IMR-90 (cell line): ENCODE data around the gene CYP2D6. TPM values are rescaled to one million over a fixed set of nuclear protein-coding genes. Genes with fewer than 3 reads are reported as not detected.

Experiments
- ATAC-seq: fragments of 200-7000 bp; cut with Tn5 transposase; 2 replicates; pipeline ENCODE4 v1.9.1; 2020; ENCODE audit warnings: low read depth, mild to moderate bottlenecking, moderate library complexity
- BruUV-seq: library from RNA; stranded (reverse); fragments of 400-500 nt; replicated peaks from 2 replicates; lab custom pipeline; 2021; lab: Mats Ljungman, UMichigan
- CTCF ChIA-PET: fragments of 300-600 bp; formaldehyde crosslinking; extraction: SDS; loops from one replicate; lab custom pipeline; 2021; ENCODE audit warnings: antibody characterized with exemption; lab: Yijun Ruan, JAX
- POLR2A ChIA-PET: fragments of 300-600 bp; sonication (Branson Sonifier 250); formaldehyde crosslinking; loops from one replicate; lab custom pipeline; 2022; ENCODE audit warnings: antibody characterized with exemption; ENCODE audit not compliant: unreplicated experiment; lab: Charles Lee
- DNase-seq: peaks from one replicate; pipeline ENCODE4 v3.0.0; 2013
- H2AFZ ChIP-seq: replicated peaks from 2 replicates; pipeline ENCODE3; 2013; ENCODE audit warnings: low read length, mild to moderate bottlenecking; ENCODE audit not compliant: poor library complexity
- H2AK5ac ChIP-seq: 2 replicates; pipeline ENCODE4 v1.6.1; 2013; ENCODE audit warnings: low read depth, low read length, inconsistent platforms
- H2AK9ac ChIP-seq: replicated peaks from 2 replicates; pipeline ENCODE3; 2013; ENCODE audit warnings: mild to moderate bottlenecking, low read depth, low read length, moderate library complexity; ENCODE audit not compliant: poor library complexity
- H2BK120ac ChIP-seq: 2 replicates; pipeline ENCODE4 v1.6.1; 2013; ENCODE audit warnings: low read depth, low read length, inconsistent platforms
- H2BK15ac ChIP-seq: 3 replicates; pipeline ENCODE4 v1.6.1; 2013; ENCODE audit warnings: low read depth, low read length, inconsistent platforms
- H2BK20ac ChIP-seq: 2 replicates; pipeline ENCODE4 v1.6.1; 2013; ENCODE audit warnings: low read depth, mild to moderate bottlenecking, inconsistent platforms, low read length, moderate library complexity
- H2BK5ac ChIP-seq: 2 replicates; pipeline ENCODE4 v1.6.1; 2013; ENCODE audit warnings: mild to moderate bottlenecking, low read depth, low read length, inconsistent platforms; ENCODE audit not compliant: poor library complexity, severe bottlenecking
- H3K14ac ChIP-seq: replicated peaks from 2 replicates; pipeline ENCODE4 v1.6.1; 2013; ENCODE audit warnings: low read depth, low read length, inconsistent platforms
- H3K18ac ChIP-seq: 2 replicates; pipeline ENCODE4 v1.6.1; 2013; ENCODE audit warnings: low read depth, low read length, control low read depth
- H3K23ac ChIP-seq: 2 replicates; pipeline ENCODE4 v1.6.1; 2013; ENCODE audit warnings: low read depth, low read length, inconsistent platforms
- H3K27ac ChIP-seq: 2 replicates; pipeline ENCODE4 v1.5.1; 2013; ENCODE audit warnings: mild to moderate bottlenecking, control low read depth, low read length; ENCODE audit not compliant: insufficient read depth
- H3K27me3 ChIP-seq: 2 replicates; pipeline ENCODE4 v1.6.1; 2013; ENCODE audit warnings: low read length; ENCODE audit not compliant: control insufficient read depth, insufficient read depth
- H3K36me3 ChIP-seq: 2 replicates; pipeline ENCODE4 v1.6.1; 2013; ENCODE audit warnings: low read length, mixed read lengths; ENCODE audit not compliant: control insufficient read depth, insufficient read depth
- H3K4ac ChIP-seq: 2 replicates; pipeline ENCODE4 v1.6.1; 2013; ENCODE audit warnings: low read depth, low read length, inconsistent platforms
- H3K4me1 ChIP-seq: 2 replicates; pipeline ENCODE4 v1.6.1; 2013; ENCODE audit warnings: low read length, mixed read lengths; ENCODE audit not compliant: control insufficient read depth, insufficient read depth
- H3K4me2 ChIP-seq: 2 replicates; pipeline ENCODE4 v1.6.1; 2013; ENCODE audit warnings: low read depth, mild to moderate bottlenecking, control low read depth, low read length, moderate library complexity
- H3K4me3 ChIP-seq: 2 replicates; pipeline ENCODE4 v1.5.1; 2013; ENCODE audit warnings: low read depth, mild to moderate bottlenecking, control low read depth, low read length, moderate library complexity; ENCODE audit not compliant: insufficient read depth
- H3K56ac ChIP-seq: 2 replicates; pipeline ENCODE4 v1.6.1; 2013; ENCODE audit warnings: low read length, inconsistent platforms; ENCODE audit not compliant: insufficient read depth; ENCODE audit errors: extremely low read depth
- H3K79me1 ChIP-seq, 2 experiments: 2 replicates each; pipeline ENCODE4 v1.6.1; 2013; ENCODE audit warnings: low read length in 2 of 2, inconsistent platforms in 1 of 2, low read depth in 1 of 2
- H3K9ac ChIP-seq: 2 replicates; pipeline ENCODE4 v1.6.1; 2013; ENCODE audit warnings: low read depth, low read length, control low read depth
- H3K9me1 ChIP-seq: 2 replicates; pipeline ENCODE4 v1.6.1; 2013; ENCODE audit warnings: low read length, inconsistent platforms; ENCODE audit not compliant: insufficient read depth
- H3K9me3 ChIP-seq: 2 replicates; pipeline ENCODE4 v1.6.1; 2013; ENCODE audit warnings: low read length; ENCODE audit not compliant: control insufficient read depth, insufficient read depth
- H4K20me1 ChIP-seq: 2 replicates; pipeline ENCODE4 v1.6.1; 2013; ENCODE audit warnings: low read length, inconsistent platforms; ENCODE audit not compliant: insufficient read depth
- H4K5ac ChIP-seq: 2 replicates; pipeline ENCODE4 v1.6.1; 2013; ENCODE audit warnings: mild to moderate bottlenecking, low read depth, low read length, control low read depth
- H4K8ac ChIP-seq, 2 experiments: 2 replicates each; pipeline ENCODE4 v1.6.1; 2013; ENCODE audit warnings: low read depth in 2 of 2, low read length in 2 of 2, control low read depth in 1 of 2, inconsistent platforms in 1 of 2
- H4K91ac ChIP-seq: 2 replicates; pipeline ENCODE4 v1.6.1; 2013; ENCODE audit warnings: low read depth, low read length, inconsistent platforms; ENCODE audit not compliant: insufficient read depth
- BHLHE40 ChIP-seq: fragments of 150-350 bp; IDR thresholded peaks from 2 replicates; pipeline ENCODE4 v1.6.1; 2016; ENCODE audit warnings: mild to moderate bottlenecking, low read depth, low read length
- CEBPB ChIP-seq: IDR thresholded peaks from 2 replicates; pipeline ENCODE4 v1.6.1; 2012; ENCODE audit warnings: low read depth, low read length, improper control_type of control experiment
- CHD1 ChIP-seq: IDR thresholded peaks from 2 replicates; pipeline ENCODE4 v1.6.1; 2012; ENCODE audit warnings: low read depth, low read length, improper control_type of control experiment
- CTCF ChIP-seq: conservative IDR thresholded peaks from 2 replicates; pipeline ENCODE4 v1.5.1; 2012; ENCODE audit warnings: mild to moderate bottlenecking, low read depth, low read length, improper control_type of control experiment
- ELK1 ChIP-seq: fragments of 150-350 bp; IDR thresholded peaks from 2 replicates; pipeline ENCODE4 v1.6.1; 2016; ENCODE audit warnings: low read depth, mild to moderate bottlenecking, low read length, moderate library complexity, borderline replicate concordance
- FOS ChIP-seq: fragments of 150-350 bp; IDR thresholded peaks from 2 replicates; pipeline ENCODE4 v1.6.1; 2016; ENCODE audit warnings: low read depth, low read length
- MAFK ChIP-seq: IDR thresholded peaks from 2 replicates; pipeline ENCODE4 v1.6.1; 2012; ENCODE audit warnings: low read depth, low read length, improper control_type of control experiment
- MAZ ChIP-seq: IDR thresholded peaks from 2 replicates; pipeline ENCODE4 v1.6.1; 2012; ENCODE audit warnings: low read depth, mild to moderate bottlenecking, low read length, improper control_type of control experiment, moderate library complexity, borderline replicate concordance
- MXI1 ChIP-seq: IDR thresholded peaks from 2 replicates; pipeline ENCODE4 v1.6.1; 2012; ENCODE audit warnings: low read depth, mild to moderate bottlenecking, low read length, moderate library complexity, borderline replicate concordance
- NFE2L2 ChIP-seq: fragments of 150-350 bp; IDR thresholded peaks from 2 replicates; pipeline ENCODE4 v1.6.1; 2016; ENCODE audit warnings: low read depth, mild to moderate bottlenecking, low read length
- POLR2A ChIP-seq: IDR thresholded peaks from 2 replicates; pipeline ENCODE4 v1.6.1; 2012; ENCODE audit warnings: mild to moderate bottlenecking, low read depth, low read length
- RAD21 ChIP-seq: IDR thresholded peaks from 2 replicates; pipeline ENCODE4 v1.6.1; 2012; ENCODE audit warnings: low read length, improper control_type of control experiment
- RCOR1 ChIP-seq: IDR thresholded peaks from 2 replicates; pipeline ENCODE4 v1.6.1; 2012; ENCODE audit warnings: mild to moderate bottlenecking, low read length, improper control_type of control experiment; ENCODE audit not compliant: insufficient replicate concordance
- RFX5 ChIP-seq: IDR thresholded peaks from 2 replicates; pipeline ENCODE4 v1.8.0; 2012; ENCODE audit warnings: low read depth, mild to moderate bottlenecking, low read length, moderate library complexity
- SMC3 ChIP-seq: fragments of 150-350 bp; IDR thresholded peaks from 2 replicates; pipeline ENCODE4 v1.6.1; 2016; ENCODE audit warnings: low read depth, mild to moderate bottlenecking, antibody characterized with exemption, low read length, moderate library complexity
- WGBS, 2 experiments: methylation state at CpG; one replicate each; pipeline versions ENCODE4 v1.1.5 to v1.1.7; 2013; ENCODE audit warnings: missing lambda C conversion rate in 2 of 2; ENCODE audit not compliant: insufficient read length in 1 of 2; ENCODE audit errors: extremely low coverage in 2 of 2; 5-methylcytosine and 5-hydroxymethylcytosine counted together
- dilution Hi-C: fragments of 300-500 bp; cut with HindIII; formaldehyde crosslinking; loops from one replicate; pipeline ENCODE4 v1.14.3; 2018; ENCODE audit warnings: low sequenced_read_pairs; ENCODE audit not compliant: unreplicated experiment
- in situ Hi-C: fragments of 300-500 bp; cut with MboI; formaldehyde crosslinking; loops from 3 replicates; pipeline ENCODE4 v1.14.3; 2019; ENCODE audit warnings: low sequenced_read_pairs, inconsistent platforms, mixed read lengths
- intact Hi-C: fragments of 100-400 bp; cut with micrococcal nuclease; formaldehyde crosslinking; loops from 2 replicates; pipeline ENCODE4 v1.10.0; 2022
- polyA plus RNA-seq, 3 experiments: library from polyadenylated mRNA; depleted of rRNA; stranded (reverse); fragments of >200 nt; gene quantifications; 2 replicates each; pipeline ENCODE4 v1.2.3, GENCODE V29; 2012; ENCODE audit warnings: low replicate concordance in 1 of 3
- total RNA-seq: library from RNA; depleted of rRNA; stranded (reverse); fragments of >200 nt; gene quantifications from 2 replicates; pipeline ENCODE4 v1.2.3, GENCODE V29; 2012
- TF ChIP-seq, protein P1 (sequence below): fragments of 150-350 bp; IDR thresholded peaks from 2 replicates; pipeline ENCODE4 v1.6.1; 2017; ENCODE audit warnings: mild to moderate bottlenecking, antibody characterized with exemption, low read length, low read depth

The CYP2D6 gene
- total and polyA plus RNA-seq, 2 of the 4 experiments (the other 2 are of a cell fraction), result under 0.01 to 0.24 TPM

DNA sequence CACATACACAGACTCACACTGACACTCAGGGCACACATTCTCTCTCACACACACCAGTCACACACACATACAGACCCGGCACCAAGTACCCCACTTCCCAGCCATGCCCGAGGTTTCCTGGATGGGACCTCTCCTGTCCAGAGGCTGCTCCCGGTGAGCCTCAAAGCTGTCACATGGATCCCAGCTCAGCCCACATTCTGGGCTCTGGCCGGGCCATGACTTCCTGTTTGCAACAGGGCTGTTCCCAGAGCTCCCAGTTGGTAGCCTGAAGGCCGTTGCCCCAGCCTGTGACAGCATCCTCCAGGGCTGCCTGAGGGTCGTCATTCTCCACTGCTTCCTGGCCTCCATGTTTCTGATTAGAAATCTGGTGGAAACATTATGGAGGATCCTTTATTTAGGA is 14.6 kb upstream of the CYP2D6 start:
- no peak overlapping the region for H4K8ac ChIP-seq
- CTCF ChIA-PET, result no interaction called here
- in situ Hi-C loops, result no loop called here
- H3K23ac ChIP-seq, result no peak overlapping the region
- H3K4ac ChIP-seq, result no peak overlapping the region
- no peak overlapping the region for H4K5ac ChIP-seq
- ATAC-seq, result peak; percentile 24; the same call in 1 of the 2 replicates
- no peak overlapping the region for H3K18ac ChIP-seq
- peaks cover 1% of the 10 kb centered on the region; the same call in 1 of the 2 replicates for H3K36me3 ChIP-seq
- no peak overlapping the region for H2BK20ac ChIP-seq
- H2AK5ac ChIP-seq, result no peak overlapping the region
- no peak for DNase-seq
- H3K79me1 ChIP-seq, result no peaks in the 10 kb centered on the region
- H3K9me3 ChIP-seq, result no peaks in the 10 kb centered on the region
- TF ChIP-seq MAZ (no peak), MAFK (no peak), FOS (no peak), RFX5 (no peak), BHLHE40 (no peak), RAD21 (no peak), RCOR1 (no peak), CEBPB (no peak), NFE2L2 (no peak), ELK1 (no peak), CHD1 (no peak), MXI1 (no peak), CTCF (no peak), SMC3 (no peak), POLR2A (no peak)
- TF ChIP-seq, protein P1, sequence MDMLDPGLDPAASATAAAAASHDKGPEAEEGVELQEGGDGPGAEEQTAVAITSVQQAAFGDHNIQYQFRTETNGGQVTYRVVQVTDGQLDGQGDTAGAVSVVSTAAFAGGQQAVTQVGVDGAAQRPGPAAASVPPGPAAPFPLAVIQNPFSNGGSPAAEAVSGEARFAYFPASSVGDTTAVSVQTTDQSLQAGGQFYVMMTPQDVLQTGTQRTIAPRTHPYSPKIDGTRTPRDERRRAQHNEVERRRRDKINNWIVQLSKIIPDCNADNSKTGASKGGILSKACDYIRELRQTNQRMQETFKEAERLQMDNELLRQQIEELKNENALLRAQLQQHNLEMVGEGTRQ, result no peak
- POLR2A ChIA-PET, result no interaction called here
- H2BK15ac ChIP-seq, result no peak overlapping the region
- no peak overlapping the region for H2AFZ ChIP-seq
- H4K20me1 ChIP-seq, result no peaks in the 10 kb centered on the region
- no peaks in the 10 kb centered on the region for H3K4me1 ChIP-seq
- H2BK120ac ChIP-seq, result no peak overlapping the region
- intact Hi-C loops, result no loop called here
- no peak overlapping the region for H3K9ac ChIP-seq
- H3K56ac ChIP-seq, result no peak overlapping the region
- no peak overlapping the region for H3K4me2 ChIP-seq
- H3K9me1 ChIP-seq, result no peaks in the 10 kb centered on the region
- 0% methylated on average over 1 of the region's 6 CpGs; no CpG with 5 or more reads in 1 of the 2 experiments for WGBS, 2 experiments
- H2AK9ac ChIP-seq, result no peak overlapping the region
- BruUV-seq, result no TSS peak
- H3K14ac ChIP-seq, result no peak overlapping the region
- no peak overlapping the region for H2BK5ac ChIP-seq
- no peak overlapping the region for H4K91ac ChIP-seq
- no peak overlapping the region for H3K4me3 ChIP-seq
- H3K27me3 ChIP-seq, result no peaks in the 10 kb centered on the region
- H3K27ac ChIP-seq, result no peak overlapping the region
- dilution Hi-C loops, result no loop called here
